ENCODE data around the gene TTPAL.
"Not testable (repeated sequence)": the region's sequence is repeated elsewhere in the genome, so short reads cannot be mapped to it uniquely, and the experiment has no call there.

Gene TTPAL

GRCh38 chr20:44468044-44468782 lies 7.5 kb upstream of the TTPAL start:
- no peak for DNase-seq (ENCODE audit: low read depth)

GRCh38 chr20:44470327-44470726 lies 5.3 kb upstream of the TTPAL start:
- DNase-seq (ENCODE audit: low read depth), result no peak

GRCh38 chr20:44471481-44471882 lies 4.2 kb upstream of the TTPAL start:
- no peak for DNase-seq (ENCODE audit: low read depth)

- not testable (repeated sequence) for DNase-seq (ENCODE audit: low read depth)
Observed at GRCh38 chr20:44472283-44472682, 3.4 kb upstream of the TTPAL start.

GRCh38 chr20:44475372-44475693 lies 341 bp upstream of the TTPAL start:
- DNase-seq (ENCODE audit: low read depth), result no peak

GRCh38 chr20:44477151-44477550 lies 1.5 kb downstream of the TTPAL start:
- no peak for DNase-seq (ENCODE audit: low read depth)

- DNase-seq (ENCODE audit: low read depth), result no peak
Observed at GRCh38 chr20:44478206-44478605, 2.5 kb downstream of the TTPAL start.

- no peak for DNase-seq (ENCODE audit: low read depth)
Observed at GRCh38 chr20:44479643-44480042, 4.0 kb downstream of the TTPAL start.

GRCh38 chr20:44480097-44480496 lies 4.4 kb downstream of the TTPAL start:
- DNase-seq (ENCODE audit: low read depth), result no peak

- no peak for DNase-seq (ENCODE audit: low read depth)
Observed at GRCh38 chr20:44481719-44482416, 6.2 kb downstream of the TTPAL start.

- no peak for DNase-seq (ENCODE audit: low read depth)
Observed at GRCh38 chr20:44483112-44483511, 7.4 kb downstream of the TTPAL start.

GRCh38 chr20:44485078-44485829 lies 9.6 kb downstream of the TTPAL start:
- no peak for DNase-seq (ENCODE audit: low read depth)

- no peak for DNase-seq (ENCODE audit: low read depth)
Observed at GRCh38 chr20:44485830-44486198, 10.1 kb downstream of the TTPAL start.

- no peak for DNase-seq (ENCODE audit: low read depth)
Observed at GRCh38 chr20:44488551-44488950, 12.9 kb downstream of the TTPAL start.

GRCh38 chr20:44489223-44489622 lies 13.5 kb downstream of the TTPAL start:
- DNase-seq (ENCODE audit: low read depth), result no peak

GRCh38 chr20:44489931-44490330 lies 14.3 kb downstream of the TTPAL start:
- no peak for DNase-seq (ENCODE audit: low read depth)

- DNase-seq (ENCODE audit: low read depth), result no peak
Observed at GRCh38 chr20:44491635-44492395, 16.1 kb downstream of the TTPAL start.

GRCh38 chr20:44494266-44494665 lies 18.6 kb downstream of the TTPAL start:
- no peak for DNase-seq (ENCODE audit: low read depth)

GRCh38 chr20:44494681-44495080 lies 19.0 kb downstream of the TTPAL start:
- DNase-seq (ENCODE audit: low read depth), result no peak

GRCh38 chr20:44495257-44495656 lies 19.6 kb downstream of the TTPAL start:
- no peak for DNase-seq (ENCODE audit: low read depth)

GRCh38 chr20:44495802-44496481 lies 20.3 kb downstream of the TTPAL start:
- DNase-seq (ENCODE audit: low read depth), result no peak

- DNase-seq (ENCODE audit: low read depth), result no peak
Observed at GRCh38 chr20:44496976-44497375, 21.3 kb downstream of the TTPAL start.

Measured in stimulated activated CD8-positive, alpha-beta memory T cell treated with anti-CD3 and anti-CD28 coated beads, Interleukin-4, amount 100 ng/mL, for 24 hours (primary cell).